Measurements from ENCODE around the gene MEDAG.

GRCh38 chr13:30905932-30906383 lies at the start of gene MEDAG:
- TF ChIP-seq EZH2 (IDR thresholded peaks at IDR 0.05) (no peak), CTCF (IDR thresholded peaks at IDR 0.05) (no peak), EZH2phosphoT487 (IDR thresholded peaks at IDR 0.05) (no peak)
